Stimulated activated naive B cell treated with anti-CD40 and anti-IgM and Interleukin-4, amounts not matched to agents 10 μg/mL and 1 μg/mL and 100 μg/mL, for 72 hours (primary cell): ENCODE data around the gene LIN37.

ENCODE experiments used
- ATAC-seq, 2 donors: fragments of 150-1000 bp; cut with Tn5 transposase; replicated peaks; 2 replicates each; pipeline ENCODE4 v1.10.0; 2021; ENCODE audit warnings: moderate library complexity in 1 of 2
- DNase-seq: peaks from one replicate; pipeline ENCODE4 v3.0.0; 2021
- H3K27ac Mint-ChIP-seq: one replicate; pipeline ENCODE4 v1.8.0; 2022; ENCODE audit warnings: mild to moderate bottlenecking, mixed read lengths
- H3K27me3 Mint-ChIP-seq, 2 donors: one replicate each; pipeline ENCODE4 v1.8.0; 2022; ENCODE audit warnings: mixed read lengths in 2 of 2
- H3K36me3 Mint-ChIP-seq, 2 donors: one replicate each; pipeline ENCODE4 v1.8.0; 2022; ENCODE audit warnings: mixed read lengths in 2 of 2, mild to moderate bottlenecking in 1 of 2
- H3K4me1 Mint-ChIP-seq, 2 donors: one replicate each; pipeline ENCODE4 v1.8.0; 2022; ENCODE audit warnings: mixed read lengths in 2 of 2, mild to moderate bottlenecking in 1 of 2
- H3K4me3 Mint-ChIP-seq, 2 donors: one replicate each; pipeline ENCODE4 v1.8.0; 2022; ENCODE audit warnings: mild to moderate bottlenecking in 2 of 2, mixed read lengths in 2 of 2, moderate library complexity in 1 of 2
- H3K9me3 Mint-ChIP-seq, 2 donors: one replicate each; pipeline ENCODE4 v1.8.0; 2022; ENCODE audit warnings: mixed read lengths in 2 of 2, mild to moderate bottlenecking in 1 of 2

The LIN37 gene

GRCh38 chr19:35736913-35737886 lies 11.2 kb upstream of the LIN37 start:
- Mint-ChIP-seq H3K9me3 (no peaks in the 10 kb centered on the region), H3K36me3 (peaks cover 55 to 81% of the 10 kb centered on the region in 2 donors), H3K4me3 (peak overlapping the region in 1 of 2 donors; percentile 49), H3K27ac (peak overlapping the region; percentile 89), H3K27me3 (no peaks in the 10 kb centered on the region), H3K4me1 (peaks cover 35 to 63% of the 10 kb centered on the region in 2 donors)
- DNase-seq (no peak), ATAC-seq (no peak)

- no peaks in the 10 kb centered on the region for H3K27me3 Mint-ChIP-seq
- ATAC-seq (no peak), DNase-seq (no peak)
- peaks cover 42 to 74% of the 10 kb centered on the region in 2 donors for H3K4me1 Mint-ChIP-seq
- H3K27ac Mint-ChIP-seq = peak overlapping the region; percentile 92
- H3K36me3 Mint-ChIP-seq = peaks cover 62 to 82% of the 10 kb centered on the region in 2 donors
- peak overlapping the region; percentile 40 to 57 for H3K4me3 Mint-ChIP-seq
- no peaks in the 10 kb centered on the region for H3K9me3 Mint-ChIP-seq
These were observed 10.1 kb upstream of the LIN37 start for GRCh38 chr19:35738021-35738886.

- Mint-ChIP-seq H3K36me3 (peaks cover 62 to 76% of the 10 kb centered on the region in 2 donors), H3K27ac (peak overlapping the region; percentile 92), H3K4me1 (peaks cover 43 to 78% of the 10 kb centered on the region in 2 donors), H3K4me3 (peak overlapping the region; percentile 40 to 57), H3K9me3 (no peaks in the 10 kb centered on the region), H3K27me3 (no peaks in the 10 kb centered on the region)
- DNase-seq = no peak
- no peak for ATAC-seq
These were observed 9.5 kb upstream of the LIN37 start for GRCh38 chr19:35738887-35739229.

GRCh38 chr19:35739275-35740107 lies 8.9 kb upstream of the LIN37 start:
- Mint-ChIP-seq H3K4me3 (peak overlapping the region; percentile 96 to 97), H3K27ac (peak overlapping the region; percentile 73), H3K27me3 (no peaks in the 10 kb centered on the region), H3K36me3 (peaks cover 60 to 76% of the 10 kb centered on the region in 2 donors), H3K4me1 (peaks cover 44 to 78% of the 10 kb centered on the region in 2 donors), H3K9me3 (no peaks in the 10 kb centered on the region)
- DNase-seq (no peak), ATAC-seq (no peak)

- Mint-ChIP-seq H3K27ac (peak overlapping the region; percentile 98), H3K9me3 (no peaks in the 10 kb centered on the region), H3K4me3 (peak overlapping the region; percentile 96 to 97), H3K36me3 (peaks cover 55 to 74% of the 10 kb centered on the region in 2 donors), H3K4me1 (peaks cover 44 to 73% of the 10 kb centered on the region in 2 donors), H3K27me3 (no peaks in the 10 kb centered on the region)
- no peak for DNase-seq
- peak; percentile 8 to 10 for ATAC-seq
These were observed 8.3 kb upstream of the LIN37 start for GRCh38 chr19:35740108-35740422.

GRCh38 chr19:35740423-35741202 lies 7.8 kb upstream of the LIN37 start:
- peaks cover 41 to 71% of the 10 kb centered on the region in 2 donors for H3K4me1 Mint-ChIP-seq
- ATAC-seq (peak; percentile 66 to 67), DNase-seq (peak; percentile 95)
- H3K27me3 Mint-ChIP-seq = no peaks in the 10 kb centered on the region
- peak overlapping the region; percentile 96 to 97 for H3K4me3 Mint-ChIP-seq
- no peaks in the 10 kb centered on the region for H3K9me3 Mint-ChIP-seq
- H3K27ac Mint-ChIP-seq = peak overlapping the region; percentile 98
- peaks cover 51 to 72% of the 10 kb centered on the region in 2 donors for H3K36me3 Mint-ChIP-seq

GRCh38 chr19:35741203-35741515 lies 7.2 kb upstream of the LIN37 start:
- DNase-seq = no peak
- ATAC-seq = no peak
- H3K9me3 Mint-ChIP-seq = no peaks in the 10 kb centered on the region
- H3K36me3 Mint-ChIP-seq = peaks cover 50 to 73% of the 10 kb centered on the region in 2 donors
- peak overlapping the region; percentile 98 for H3K27ac Mint-ChIP-seq
- peaks cover 43 to 73% of the 10 kb centered on the region in 2 donors for H3K4me1 Mint-ChIP-seq
- peak overlapping the region; percentile 96 to 98 for H3K4me3 Mint-ChIP-seq
- no peaks in the 10 kb centered on the region for H3K27me3 Mint-ChIP-seq

- peak within 1 kb of the TSS; percentile 98 for H3K27ac Mint-ChIP-seq
- ATAC-seq = peak; percentile 37 to 41
- H3K9me3 Mint-ChIP-seq = no peaks in the 10 kb centered on the region
- H3K36me3 Mint-ChIP-seq = peaks cover 42 to 63% of the 10 kb centered on the region in 2 donors
- H3K4me3 Mint-ChIP-seq = peak within 1 kb of the TSS; percentile 96 to 98
- peaks cover 37 to 71% of the 10 kb centered on the region in 2 donors for H3K4me1 Mint-ChIP-seq
- DNase-seq = peak; percentile 90
- no peaks in the 10 kb centered on the region for H3K27me3 Mint-ChIP-seq
These were observed 6.2 kb upstream of the LIN37 start, which contains the start of gene IGFLR1 for GRCh38 chr19:35742121-35742724. TSS of gene IGFLR1 (minus strand) at chr19:35742452. CDS start at chr19:35741180, 1,272 bp downstream.

GRCh38 chr19:35743640-35744429 lies 4.5 kb upstream of the LIN37 start:
- Mint-ChIP-seq H3K4me3 (peak overlapping the region; percentile 96 to 98), H3K36me3 (peaks cover 34 to 51% of the 10 kb centered on the region in 2 donors), H3K27ac (peak overlapping the region; percentile 100), H3K9me3 (peaks cover 0 to 1% of the 10 kb centered on the region in 2 donors), H3K27me3 (no peaks in the 10 kb centered on the region), H3K4me1 (peaks cover 33 to 68% of the 10 kb centered on the region in 2 donors)
- ATAC-seq (no peak), DNase-seq (no peak)

GRCh38 chr19:35744430-35745327 lies 3.7 kb upstream of the LIN37 start:
- peaks cover 32 to 68% of the 10 kb centered on the region in 2 donors for H3K4me1 Mint-ChIP-seq
- ATAC-seq (peak; percentile 52 to 58), DNase-seq (peak; percentile 92)
- H3K27me3 Mint-ChIP-seq = no peaks in the 10 kb centered on the region
- peaks cover 0 to 1% of the 10 kb centered on the region in 2 donors for H3K9me3 Mint-ChIP-seq
- H3K4me3 Mint-ChIP-seq = peak overlapping the region; percentile 96 to 98
- peak overlapping the region; percentile 100 for H3K27ac Mint-ChIP-seq
- peaks cover 33 to 43% of the 10 kb centered on the region in 2 donors for H3K36me3 Mint-ChIP-seq

GRCh38 chr19:35745328-35746086 lies 2.9 kb upstream of the LIN37 start, which contains the start of the genes PSENEN and U2AF1L4:
TSS of gene PSENEN (plus strand) at chr19:35745651. CDS start at chr19:35745931, 280 bp downstream.
TSS of gene U2AF1L4 (minus strand) at chr19:35745418. CDS start at chr19:35745391, 27 bp downstream.
- Mint-ChIP-seq H3K27ac (peak within 1 kb of the TSS; percentile 100), H3K9me3 (peaks cover 0 to 1% of the 10 kb centered on the region in 2 donors), H3K4me1 (peaks cover 35 to 70% of the 10 kb centered on the region in 2 donors), H3K36me3 (peaks cover 30 to 39% of the 10 kb centered on the region in 2 donors), H3K27me3 (no peaks in the 10 kb centered on the region), H3K4me3 (peak within 1 kb of the TSS; percentile 96 to 98)
- DNase-seq (peak; percentile 98), ATAC-seq (peak; percentile 49 to 55)
